Measurements from ENCODE around the gene WRAP73. TPM values are rescaled to one million over a fixed set of nuclear protein-coding genes. Genes with fewer than 3 reads are reported as not detected.

WRAP73 gene
- 13.7 and 23.7 TPM in 2 replicates for total RNA-seq

GRCh38 chr1:3649342-3650247 is at the start of gene WRAP73:
TSS of gene WRAP73 (minus strand) at chr1:3650103. CDS start at chr1:3649999, 104 bp downstream.

DNA sequence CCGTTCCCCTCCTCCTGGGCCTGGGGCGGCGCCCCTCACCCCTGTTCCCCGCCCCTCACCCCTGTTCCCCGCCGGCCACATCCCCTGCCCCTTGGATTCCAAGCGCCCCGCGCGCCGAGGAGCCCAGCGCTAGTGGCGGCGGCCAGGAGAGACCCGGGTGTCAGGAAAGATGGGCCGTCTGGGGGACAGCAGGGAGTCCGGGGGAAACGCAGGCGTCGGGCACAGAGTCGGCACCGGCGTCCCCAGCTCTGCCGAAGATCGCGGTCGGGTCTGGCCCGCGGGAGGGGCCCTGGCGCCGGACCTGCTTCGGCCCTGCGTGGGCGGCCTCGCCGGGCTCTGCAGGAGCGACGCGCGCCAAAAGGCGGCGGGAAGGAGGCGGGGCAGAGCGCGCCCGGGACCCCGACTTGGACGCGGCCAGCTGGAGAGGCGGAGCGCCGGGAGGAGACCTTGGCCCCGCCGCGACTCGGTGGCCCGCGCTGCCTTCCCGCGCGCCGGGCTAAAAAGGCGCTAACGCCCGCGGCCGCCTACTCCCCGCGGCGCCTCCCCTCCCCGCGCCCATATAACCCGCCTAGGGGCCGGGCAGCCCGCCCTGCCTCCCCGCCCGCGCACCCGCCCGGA is 2.1 kb upstream of the WRAP73 start, which contains the start of gene TP73:
Gene TP73, plus strand, starts transcription at position 587 of the 618 bp plus-strand sequence. CDS start 29,850 bp downstream, outside the sequence.

GRCh38 chr1:3624200-3625136 is 25.4 kb downstream of the WRAP73 start, which contains the start of gene TPRG1L:
TSS of gene TPRG1L (plus strand) at chr1:3625015. CDS start at chr1:3625073, 58 bp downstream.

DNA sequence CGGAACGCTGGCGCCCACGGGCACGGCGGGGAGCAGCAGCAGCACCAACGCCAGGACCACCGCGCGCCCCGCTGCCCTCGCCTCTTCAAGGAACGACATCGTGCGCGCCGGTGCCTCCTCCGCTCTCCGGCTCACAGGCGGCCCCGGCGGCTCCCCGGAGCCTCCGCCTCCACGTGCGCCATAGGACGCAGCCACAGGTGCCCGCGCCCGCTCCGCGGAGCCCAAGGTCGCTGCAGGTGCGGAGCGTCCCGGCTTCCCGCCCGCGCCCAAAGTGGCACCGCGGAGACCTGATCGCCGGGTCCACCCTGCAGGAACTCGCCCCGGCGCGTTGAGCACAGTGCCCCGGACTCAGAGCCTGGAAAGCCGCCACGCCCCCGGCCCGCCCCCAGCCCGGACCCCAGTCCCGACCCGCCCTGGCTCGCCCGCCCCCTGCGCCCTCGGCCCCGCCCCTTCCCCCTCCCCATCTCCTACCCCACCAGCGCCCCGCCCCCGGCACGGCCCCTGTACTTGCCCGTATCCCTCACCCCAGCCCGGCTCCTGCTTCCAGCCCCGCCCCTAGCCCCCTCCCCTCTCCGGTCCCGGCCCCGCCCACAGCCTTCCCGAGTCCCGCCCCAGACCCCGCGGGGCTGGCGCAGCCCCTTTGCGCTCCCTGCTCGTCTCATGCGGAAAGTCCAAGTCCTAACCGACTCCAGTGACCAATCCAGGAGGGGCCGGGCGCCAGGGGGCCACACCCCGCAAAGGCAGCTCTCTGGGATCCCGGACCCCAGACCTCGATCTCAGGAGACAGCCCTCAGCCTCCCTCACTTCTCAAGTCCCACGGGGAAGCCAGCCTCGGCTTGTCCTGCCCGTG is 38.5 kb downstream of the WRAP73 start, which contains the start of gene MEGF6:
Gene MEGF6, minus strand, starts transcription at position 339 of the 850 bp plus-strand sequence. Its CDS starts 240 bp downstream, at position 99.

Other genes starting within 250 kb of the WRAP73 start
- gene ARHGEF16, start 195.4 kb downstream of the WRAP73 start, total RNA-seq: 21.0 and 34.1 TPM in 2 replicates
- 5.8 and 6.5 TPM in 2 replicates for gene MEGF6, start 38.6 kb downstream of the WRAP73 start, total RNA-seq
- gene TPRG1L, start 25.1 kb downstream of the WRAP73 start, total RNA-seq: 17.6 and 18.1 TPM in 2 replicates
- 0.24 and 0.43 TPM in 2 replicates for gene TP73, start 2.4 kb upstream of the WRAP73 start, total RNA-seq
- not detected in 2 replicates for gene CCDC27, start 102.3 kb upstream of the WRAP73 start, total RNA-seq
- 6.7 TPM in 1 of 2 replicates, not detected in the other for gene SMIM1, start 122.6 kb upstream of the WRAP73 start, total RNA-seq
- gene LRRC47, start 146.4 kb upstream of the WRAP73 start, total RNA-seq: 52.8 and 61.8 TPM in 2 replicates
- gene CEP104, start 207.1 kb upstream of the WRAP73 start, total RNA-seq: 33.3 and 36.9 TPM in 2 replicates
- 3.6 and 4.1 TPM in 2 replicates for gene DFFB, start 207.4 kb upstream of the WRAP73 start, total RNA-seq

All from tracheal epithelial cell (primary cell).